ENCODE results near the gene CHCHD6. TPM values are rescaled to one million over a fixed set of nuclear protein-coding genes. Genes with fewer than 3 reads are reported as not detected.

Gene CHCHD6
- total RNA-seq, 1 experiment from 2014 or later: 33.0 TPM

DNA sequence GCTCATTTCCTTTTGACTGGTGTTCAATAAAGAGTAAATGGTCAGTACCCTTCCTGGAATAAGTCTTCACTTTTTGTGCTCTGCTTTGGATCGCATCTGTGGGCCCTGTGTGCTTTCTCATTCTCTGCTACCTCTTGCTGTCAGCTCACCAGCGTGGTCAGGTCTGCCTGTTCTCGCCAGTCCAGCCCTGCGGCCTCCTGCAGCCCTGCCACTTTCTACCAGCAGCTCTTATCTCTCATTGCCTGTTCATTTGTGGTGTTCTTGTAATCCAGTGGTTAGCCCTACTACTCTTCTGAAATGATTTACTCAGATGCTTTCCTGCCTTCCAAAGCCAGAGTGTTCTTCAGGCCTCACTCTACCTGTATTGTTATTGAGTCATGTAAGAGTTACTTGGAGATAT lies 54.8 kb downstream of the CHCHD6 start:
- H3K9me3 ChIP-seq (ENCODE audit: low read length): no peaks in the 10 kb centered on the region
- TF ChIP-seq EZH2phosphoT487 (IDR thresholded peaks at IDR 0.05; ENCODE audit: borderline replicate concordance, low read length) (no peak), EZH2 (IDR thresholded peaks at IDR 0.05; ENCODE audit: low read length, unreplicated experiment) (no peak)
- TF ChIP-seq, protein P1, sequence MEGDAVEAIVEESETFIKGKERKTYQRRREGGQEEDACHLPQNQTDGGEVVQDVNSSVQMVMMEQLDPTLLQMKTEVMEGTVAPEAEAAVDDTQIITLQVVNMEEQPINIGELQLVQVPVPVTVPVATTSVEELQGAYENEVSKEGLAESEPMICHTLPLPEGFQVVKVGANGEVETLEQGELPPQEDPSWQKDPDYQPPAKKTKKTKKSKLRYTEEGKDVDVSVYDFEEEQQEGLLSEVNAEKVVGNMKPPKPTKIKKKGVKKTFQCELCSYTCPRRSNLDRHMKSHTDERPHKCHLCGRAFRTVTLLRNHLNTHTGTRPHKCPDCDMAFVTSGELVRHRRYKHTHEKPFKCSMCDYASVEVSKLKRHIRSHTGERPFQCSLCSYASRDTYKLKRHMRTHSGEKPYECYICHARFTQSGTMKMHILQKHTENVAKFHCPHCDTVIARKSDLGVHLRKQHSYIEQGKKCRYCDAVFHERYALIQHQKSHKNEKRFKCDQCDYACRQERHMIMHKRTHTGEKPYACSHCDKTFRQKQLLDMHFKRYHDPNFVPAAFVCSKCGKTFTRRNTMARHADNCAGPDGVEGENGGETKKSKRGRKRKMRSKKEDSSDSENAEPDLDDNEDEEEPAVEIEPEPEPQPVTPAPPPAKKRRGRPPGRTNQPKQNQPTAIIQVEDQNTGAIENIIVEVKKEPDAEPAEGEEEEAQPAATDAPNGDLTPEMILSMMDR (conservative IDR thresholded peaks at IDR 0.05; ENCODE audit: low read depth, low read length): no peak
- ATAC-seq (no peak), DNase-seq (no peak)
- H2AFZ ChIP-seq (ENCODE audit: low read length): no peak overlapping the region
- no peak overlapping the region for H3K27ac ChIP-seq (ENCODE audit: low read length)
- H3K36me3 ChIP-seq (ENCODE audit: low read depth, low read length): no peaks in the 10 kb centered on the region
- H3K4me3 ChIP-seq (ENCODE audit: low read length): no peak overlapping the region
- H3K9me2 ChIP-seq (replicated peaks; ENCODE audit: low read length): no peaks in the 10 kb centered on the region
- no TSS peak for BruUV-seq (replicated peaks)
- no peaks in the 10 kb centered on the region for H3K27me3 ChIP-seq (ENCODE audit: low read length)
- H3K9ac ChIP-seq (ENCODE audit: low read length): no peak overlapping the region
- no peaks in the 10 kb centered on the region for H3K4me1 ChIP-seq (ENCODE audit: insufficient read depth, low read length)
- no peaks in the 10 kb centered on the region for H3K79me2 ChIP-seq (ENCODE audit: low read length)
- H3F3A ChIP-seq (ENCODE audit: low read length, unreplicated experiment): no peaks in the 10 kb centered on the region
- ChIA-PET CTCF (interaction anchor here (0.6 kb wide), 1 partner anchor 99 kb away, joined by 3 read pairs; no protein-coding TSS in a partner anchor), POLR2A (ENCODE audit: unreplicated experiment) (no interaction called here)
- intact Hi-C loops (cut with micrococcal nuclease): loop anchor here (10.0 kb wide), 1 partner anchor 416 kb away; no protein-coding TSS in a partner anchor
- H4K20me1 ChIP-seq (ENCODE audit: low read length): no peaks in the 10 kb centered on the region
- no peak overlapping the region for H3K4me2 ChIP-seq (ENCODE audit: low read length)

DNA sequence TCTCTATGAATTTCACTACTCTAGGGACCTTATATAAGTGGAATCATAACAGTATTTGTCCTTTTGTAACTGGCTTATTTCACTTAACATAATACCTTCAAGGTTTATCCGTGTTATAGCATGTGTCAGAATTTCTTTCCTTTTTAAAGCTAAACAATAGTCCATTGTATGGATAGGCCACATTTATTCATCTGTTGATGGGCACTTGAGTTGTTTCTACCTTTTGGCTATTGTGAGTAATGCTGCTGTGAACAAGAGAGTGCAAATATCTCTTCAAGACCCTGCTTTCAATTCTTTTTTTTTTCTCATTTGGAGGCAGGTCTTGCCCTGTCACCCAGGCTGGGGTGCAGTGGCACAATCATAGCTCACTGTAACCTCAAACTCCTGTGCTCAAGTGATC lies 56.5 kb downstream of the CHCHD6 start:
- no peaks in the 10 kb centered on the region for H3K9me2 ChIP-seq (replicated peaks; ENCODE audit: low read length)
- no peaks in the 10 kb centered on the region for H3K79me2 ChIP-seq (ENCODE audit: low read length)
- H3K27ac ChIP-seq (ENCODE audit: low read length): no peak overlapping the region
- ATAC-seq (no peak), DNase-seq (no peak)
- TF ChIP-seq EZH2 (IDR thresholded peaks at IDR 0.05; ENCODE audit: low read length, unreplicated experiment) (no peak), EZH2phosphoT487 (IDR thresholded peaks at IDR 0.05; ENCODE audit: borderline replicate concordance, low read length) (no peak)
- TF ChIP-seq, protein P1 (conservative IDR thresholded peaks at IDR 0.05; ENCODE audit: low read depth, low read length): no peak
- H2AFZ ChIP-seq (ENCODE audit: low read length): no peak overlapping the region
- no TSS peak for BruUV-seq (replicated peaks)
- intact Hi-C loops (cut with micrococcal nuclease): no loop called here
- H3K4me2 ChIP-seq (ENCODE audit: low read length): no peak overlapping the region
- H3K9ac ChIP-seq (ENCODE audit: low read length): no peak overlapping the region
- no peaks in the 10 kb centered on the region for H3K27me3 ChIP-seq (ENCODE audit: low read length)
- H3K4me3 ChIP-seq (ENCODE audit: low read length): no peak overlapping the region
- CTCF ChIA-PET: no interaction called here
- no peaks in the 10 kb centered on the region for H3K9me3 ChIP-seq (ENCODE audit: low read length)
- no peaks in the 10 kb centered on the region for H4K20me1 ChIP-seq (ENCODE audit: low read length)
- no peaks in the 10 kb centered on the region for H3F3A ChIP-seq (ENCODE audit: low read length, unreplicated experiment)
- no peaks in the 10 kb centered on the region for H3K4me1 ChIP-seq (ENCODE audit: insufficient read depth, low read length)
- no peaks in the 10 kb centered on the region for H3K36me3 ChIP-seq (ENCODE audit: low read depth, low read length)
- POLR2A ChIA-PET (ENCODE audit: unreplicated experiment): no interaction called here

DNA sequence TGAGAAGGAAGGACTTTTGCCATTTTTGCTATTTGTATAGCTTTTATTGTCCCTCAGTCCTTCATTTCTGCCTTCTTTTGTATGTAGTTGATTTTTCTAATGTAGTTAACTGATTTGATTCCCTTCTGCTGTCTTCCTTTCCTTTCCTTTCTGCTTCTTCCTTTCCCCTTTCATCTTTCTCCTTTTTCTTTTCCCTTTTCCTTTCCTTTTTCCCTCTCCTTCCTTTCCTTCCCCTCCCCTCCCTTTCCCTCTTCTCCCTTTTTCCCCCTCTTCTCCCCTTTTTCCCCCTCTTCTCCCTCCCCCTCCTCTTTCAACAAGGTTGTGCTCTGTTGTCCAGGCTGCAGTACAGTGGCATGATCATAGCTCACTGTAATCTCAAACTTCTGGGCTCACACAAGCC lies 59.0 kb downstream of the CHCHD6 start:
- H3K27ac ChIP-seq (ENCODE audit: low read length): no peak overlapping the region
- ChIA-PET CTCF (no interaction called here), POLR2A (ENCODE audit: unreplicated experiment) (interaction anchor here (0.6 kb wide), 1 partner anchor 20 kb away, joined by 3 read pairs; no protein-coding TSS in a partner anchor)
- H3F3A ChIP-seq (ENCODE audit: low read length, unreplicated experiment): no peaks in the 10 kb centered on the region
- ATAC-seq: no peak
- no peak overlapping the region for H3K4me3 ChIP-seq (ENCODE audit: low read length)
- H3K9me2 ChIP-seq (replicated peaks; ENCODE audit: low read length): no peaks in the 10 kb centered on the region
- no TSS peak for BruUV-seq (replicated peaks)
- no peak overlapping the region for H3K9ac ChIP-seq (ENCODE audit: low read length)
- TF ChIP-seq EZH2phosphoT487 (IDR thresholded peaks at IDR 0.05; ENCODE audit: borderline replicate concordance, low read length) (no peak), EZH2 (IDR thresholded peaks at IDR 0.05; ENCODE audit: low read length, unreplicated experiment) (no peak)
- TF ChIP-seq, protein P1 (conservative IDR thresholded peaks at IDR 0.05; ENCODE audit: low read depth, low read length): no peak
- no peaks in the 10 kb centered on the region for H3K79me2 ChIP-seq (ENCODE audit: low read length)
- H3K4me1 ChIP-seq (ENCODE audit: insufficient read depth, low read length): no peaks in the 10 kb centered on the region
- no peaks in the 10 kb centered on the region for H3K9me3 ChIP-seq (ENCODE audit: low read length)
- no peaks in the 10 kb centered on the region for H3K36me3 ChIP-seq (ENCODE audit: low read depth, low read length)
- no peaks in the 10 kb centered on the region for H3K27me3 ChIP-seq (ENCODE audit: low read length)
- no peak overlapping the region for H3K4me2 ChIP-seq (ENCODE audit: low read length)
- DNase-seq: no peak
- no peaks in the 10 kb centered on the region for H4K20me1 ChIP-seq (ENCODE audit: low read length)
- no peak overlapping the region for H2AFZ ChIP-seq (ENCODE audit: low read length)
- intact Hi-C loops (cut with micrococcal nuclease): no loop called here

Data from PC-3 (cell line).